Measurements from ENCODE around the gene ADAMTS9. TPM values are rescaled to one million over a fixed set of nuclear protein-coding genes. Genes with fewer than 3 reads are reported as not detected.

ADAMTS9 gene
- total and polyA plus RNA-seq, 3 experiments from 2014 or later = not detected

GRCh38 chr3:64576211-64576775, 111.5 kb downstream of the ADAMTS9 start:
- Histone ChIP-seq H3K36me3 (ENCODE audit: insufficient read depth, low read length) (no peaks in the 10 kb centered on the region), H3K9me3 (ENCODE audit: low read length) (no peaks in the 10 kb centered on the region), H3K27ac (ENCODE audit: low read depth, low read length) (no peak overlapping the region), H3K4me1 (ENCODE audit: insufficient read depth, low read length) (no peaks in the 10 kb centered on the region), H3K27me3 (ENCODE audit: insufficient read depth, low read length, poor library complexity, severe bottlenecking) (no peaks in the 10 kb centered on the region), H3K4me3 (ENCODE audit: low read length) (no peak overlapping the region)
- Mint-ChIP-seq H3K9me3 (peaks cover 0 to 11% (median 0%) of the 10 kb centered on the region in 5 donors), H3K27ac (peak overlapping the region in 1 of 8 donors; percentile 52), H3K4me3 (no peak overlapping the region), H3K27me3 (no peaks in the 10 kb centered on the region), H3K4me1 (no peaks in the 10 kb centered on the region), H3K36me3 (no peaks in the 10 kb centered on the region)
- ChIA-PET CTCF (no interaction called here), POLR2A (no interaction called here)
- no peak for DNase-seq

DNA sequence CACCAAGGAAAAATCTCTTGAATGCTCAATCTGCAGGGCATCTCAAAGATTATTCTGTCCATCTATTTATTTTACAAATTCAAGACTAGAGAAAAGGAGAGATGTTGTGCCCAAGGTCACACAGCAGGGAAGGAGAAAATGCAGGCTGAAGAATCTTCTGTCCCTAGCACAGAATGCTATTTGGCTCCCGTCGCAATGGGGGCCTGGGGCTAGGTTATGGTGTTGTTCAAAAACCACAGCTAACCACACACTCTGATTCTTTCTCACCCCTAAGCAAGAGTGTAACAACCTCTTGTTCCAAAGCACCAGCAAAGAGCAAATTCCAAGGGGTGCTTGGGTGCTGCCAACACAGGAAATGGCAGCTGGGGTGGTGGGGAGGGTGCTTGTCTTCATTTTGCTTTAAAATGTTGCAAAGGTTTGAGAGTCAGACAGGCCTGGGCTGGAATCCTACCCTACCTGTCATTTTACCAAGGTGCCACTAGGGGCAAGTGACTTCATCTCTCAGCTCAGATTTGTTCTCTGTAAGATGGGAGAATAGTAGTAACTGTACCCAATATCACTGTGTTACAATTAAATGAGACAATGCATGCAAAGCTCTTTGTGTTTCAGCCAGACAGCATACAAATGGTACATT, 112.5 kb downstream of the ADAMTS9 start:
- Histone ChIP-seq H3K27me3 (ENCODE audit: insufficient read depth, low read length, poor library complexity, severe bottlenecking) (no peaks in the 10 kb centered on the region), H3K36me3 (ENCODE audit: insufficient read depth, low read length) (no peaks in the 10 kb centered on the region), H3K27ac (ENCODE audit: low read depth, low read length) (no peak overlapping the region), H3K4me3 (ENCODE audit: low read length) (no peak overlapping the region), H3K4me1 (ENCODE audit: insufficient read depth, low read length) (no peaks in the 10 kb centered on the region), H3K9me3 (ENCODE audit: low read length) (no peaks in the 10 kb centered on the region)
- no peak overlapping the region for H3K4me3 Mint-ChIP-seq
- no peak overlapping the region for H3K27ac Mint-ChIP-seq
- H3K4me1 Mint-ChIP-seq = no peaks in the 10 kb centered on the region
- no peaks in the 10 kb centered on the region for H3K36me3 Mint-ChIP-seq
- peaks cover 0 to 8% (median 0%) of the 10 kb centered on the region in 5 donors for H3K9me3 Mint-ChIP-seq
- no peaks in the 10 kb centered on the region for H3K27me3 Mint-ChIP-seq
- CTCF ChIA-PET = no interaction called here
- POLR2A ChIA-PET = no interaction called here
- no peak for DNase-seq

DNA sequence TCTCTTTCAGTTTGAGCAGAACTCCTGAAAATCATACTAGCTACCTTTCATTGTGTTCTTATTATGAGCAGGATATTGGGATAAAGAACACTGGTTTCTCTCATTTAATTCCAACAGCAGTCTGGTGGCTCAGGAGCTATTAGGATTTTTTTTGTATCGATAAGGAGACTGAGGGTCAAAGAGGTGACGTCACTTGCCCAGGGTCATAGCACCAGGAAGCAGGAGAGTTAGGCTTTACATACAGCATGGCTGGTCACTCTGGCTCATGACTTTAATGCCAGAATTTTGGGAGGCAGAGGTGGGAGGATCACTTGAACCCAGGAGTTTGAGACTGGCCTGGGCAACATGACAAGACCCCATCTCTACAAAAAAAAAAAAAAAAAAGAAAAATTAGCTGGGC, 113.6 kb downstream of the ADAMTS9 start:
- no peaks in the 10 kb centered on the region for H3K36me3 ChIP-seq (ENCODE audit: insufficient read depth, low read length)
- H3K27ac ChIP-seq (ENCODE audit: low read depth, low read length) = no peak overlapping the region
- H3K4me3 ChIP-seq (ENCODE audit: low read length) = no peak overlapping the region
- POLR2A ChIA-PET = no interaction called here
- H3K9me3 ChIP-seq (ENCODE audit: low read length) = no peaks in the 10 kb centered on the region
- Mint-ChIP-seq H3K9me3 (peaks cover 0 to 8% (median 0%) of the 10 kb centered on the region in 5 donors), H3K27me3 (no peaks in the 10 kb centered on the region), H3K36me3 (no peaks in the 10 kb centered on the region), H3K4me3 (no peak overlapping the region), H3K4me1 (no peaks in the 10 kb centered on the region), H3K27ac (no peak overlapping the region)
- CTCF ChIA-PET = no interaction called here
- no peaks in the 10 kb centered on the region for H3K4me1 ChIP-seq (ENCODE audit: insufficient read depth, low read length)
- no peak for DNase-seq
- no peaks in the 10 kb centered on the region for H3K27me3 ChIP-seq (ENCODE audit: insufficient read depth, low read length, poor library complexity, severe bottlenecking)

DNA sequence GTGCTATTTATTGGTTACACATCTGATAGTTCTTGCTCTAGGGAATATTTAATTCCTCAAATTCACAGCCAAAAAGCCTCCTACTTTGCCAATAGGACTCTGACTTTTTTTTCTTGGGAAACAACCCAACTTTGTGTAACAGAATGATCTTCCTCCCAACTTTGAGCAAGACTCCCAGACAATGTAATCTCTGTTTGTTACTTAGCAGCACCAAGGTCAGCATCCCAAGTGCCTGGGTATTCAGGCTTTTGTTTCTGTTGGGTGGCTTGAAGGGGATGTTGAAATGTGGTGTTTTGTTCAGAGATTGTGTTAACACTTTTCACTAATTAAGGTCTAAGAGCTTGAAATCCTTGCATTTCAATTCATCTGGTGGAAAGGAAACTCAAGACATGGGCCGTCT, 115.8 kb downstream of the ADAMTS9 start:
- Histone ChIP-seq H3K4me1 (ENCODE audit: insufficient read depth, low read length) (no peaks in the 10 kb centered on the region), H3K4me3 (ENCODE audit: low read length) (no peak overlapping the region), H3K27me3 (ENCODE audit: insufficient read depth, low read length, poor library complexity, severe bottlenecking) (no peaks in the 10 kb centered on the region), H3K36me3 (ENCODE audit: insufficient read depth, low read length) (no peaks in the 10 kb centered on the region), H3K27ac (ENCODE audit: low read depth, low read length) (no peak overlapping the region), H3K9me3 (ENCODE audit: low read length) (no peaks in the 10 kb centered on the region)
- ChIA-PET POLR2A (no interaction called here), CTCF (no interaction called here)
- H3K9me3 Mint-ChIP-seq = peaks cover 0 to 5% (median 0%) of the 10 kb centered on the region in 5 donors
- no peaks in the 10 kb centered on the region for H3K4me1 Mint-ChIP-seq
- no peak overlapping the region for H3K4me3 Mint-ChIP-seq
- H3K27me3 Mint-ChIP-seq = no peaks in the 10 kb centered on the region
- no peak overlapping the region for H3K27ac Mint-ChIP-seq
- H3K36me3 Mint-ChIP-seq = no peaks in the 10 kb centered on the region
- no peak for DNase-seq

GRCh38 chr3:64568895-64569517, 118.8 kb downstream of the ADAMTS9 start:
- Histone ChIP-seq H3K9me3 (ENCODE audit: low read length) (no peaks in the 10 kb centered on the region), H3K27ac (ENCODE audit: low read depth, low read length) (no peak overlapping the region), H3K36me3 (ENCODE audit: insufficient read depth, low read length) (no peaks in the 10 kb centered on the region), H3K4me3 (ENCODE audit: low read length) (no peak overlapping the region), H3K4me1 (ENCODE audit: insufficient read depth, low read length) (no peaks in the 10 kb centered on the region), H3K27me3 (ENCODE audit: insufficient read depth, low read length, poor library complexity, severe bottlenecking) (no peaks in the 10 kb centered on the region)
- no peaks in the 10 kb centered on the region for H3K27me3 Mint-ChIP-seq
- DNase-seq = no peak
- H3K4me3 Mint-ChIP-seq = no peak overlapping the region
- no peaks in the 10 kb centered on the region for H3K36me3 Mint-ChIP-seq
- ChIA-PET POLR2A (no interaction called here), CTCF (no interaction called here)
- H3K27ac Mint-ChIP-seq = no peak overlapping the region
- H3K4me1 Mint-ChIP-seq = no peaks in the 10 kb centered on the region
- H3K9me3 Mint-ChIP-seq = peaks cover 0 to 2% (median 0%) of the 10 kb centered on the region in 5 donors

- ChIA-PET CTCF (no interaction called here), POLR2A (no interaction called here)
- no peaks in the 10 kb centered on the region for H3K27me3 ChIP-seq (ENCODE audit: insufficient read depth, low read length, poor library complexity, severe bottlenecking)
- H3K27ac ChIP-seq (ENCODE audit: low read depth, low read length) = no peak overlapping the region
- H3K4me3 ChIP-seq (ENCODE audit: low read length) = no peak overlapping the region
- Mint-ChIP-seq H3K27me3 (no peaks in the 10 kb centered on the region), H3K36me3 (no peaks in the 10 kb centered on the region), H3K4me3 (no peak overlapping the region), H3K9me3 (peaks cover 0 to 2% (median 0%) of the 10 kb centered on the region in 5 donors), H3K27ac (no peak overlapping the region), H3K4me1 (no peaks in the 10 kb centered on the region)
- no peaks in the 10 kb centered on the region for H3K36me3 ChIP-seq (ENCODE audit: insufficient read depth, low read length)
- DNase-seq = no peak
- no peaks in the 10 kb centered on the region for H3K4me1 ChIP-seq (ENCODE audit: insufficient read depth, low read length)
- H3K9me3 ChIP-seq (ENCODE audit: low read length) = no peaks in the 10 kb centered on the region
Observed at GRCh38 chr3:64566859-64567258, 120.9 kb downstream of the ADAMTS9 start.

- Histone ChIP-seq H3K4me1 (ENCODE audit: insufficient read depth, low read length) (no peaks in the 10 kb centered on the region), H3K27me3 (ENCODE audit: insufficient read depth, low read length, poor library complexity, severe bottlenecking) (no peaks in the 10 kb centered on the region), H3K27ac (ENCODE audit: low read depth, low read length) (no peak overlapping the region), H3K36me3 (ENCODE audit: insufficient read depth, low read length) (no peaks in the 10 kb centered on the region), H3K4me3 (ENCODE audit: low read length) (no peak overlapping the region), H3K9me3 (ENCODE audit: low read length) (no peaks in the 10 kb centered on the region)
- Mint-ChIP-seq H3K27ac (no peak overlapping the region), H3K36me3 (no peaks in the 10 kb centered on the region), H3K4me1 (no peaks in the 10 kb centered on the region), H3K27me3 (peaks cover 0 to 3% of the 10 kb centered on the region in 2 donors), H3K4me3 (no peak overlapping the region), H3K9me3 (peaks cover 0 to 2% (median 0%) of the 10 kb centered on the region in 5 donors)
- no peak for DNase-seq
- ChIA-PET POLR2A (no interaction called here), CTCF (no interaction called here)
Observed at GRCh38 chr3:64563751-64564150, 124.0 kb downstream of the ADAMTS9 start.

GRCh38 chr3:64561868-64562267, 125.9 kb downstream of the ADAMTS9 start:
- no peaks in the 10 kb centered on the region for H3K36me3 Mint-ChIP-seq
- peaks cover 0 to 2% (median 0%) of the 10 kb centered on the region in 5 donors for H3K9me3 Mint-ChIP-seq
- ChIA-PET CTCF (interaction anchor here (1.5 kb wide), 1 partner anchor 10 kb away, joined by 4 read pairs; no protein-coding TSS in a partner anchor), POLR2A (no interaction called here)
- Histone ChIP-seq H3K36me3 (ENCODE audit: insufficient read depth, low read length) (no peaks in the 10 kb centered on the region), H3K27me3 (ENCODE audit: insufficient read depth, low read length, poor library complexity, severe bottlenecking) (no peaks in the 10 kb centered on the region), H3K27ac (ENCODE audit: low read depth, low read length) (no peak overlapping the region), H3K4me1 (ENCODE audit: insufficient read depth, low read length) (no peaks in the 10 kb centered on the region), H3K9me3 (ENCODE audit: low read length) (no peaks in the 10 kb centered on the region), H3K4me3 (ENCODE audit: low read length) (no peak overlapping the region)
- H3K4me3 Mint-ChIP-seq = no peak overlapping the region
- H3K4me1 Mint-ChIP-seq = no peaks in the 10 kb centered on the region
- no peak for DNase-seq
- no peak overlapping the region for H3K27ac Mint-ChIP-seq
- H3K27me3 Mint-ChIP-seq = peaks cover 0 to 3% of the 10 kb centered on the region in 2 donors
